A673 (cell line): ENCODE data around the gene TSPOAP1. TPM values are rescaled to one million over a fixed set of nuclear protein-coding genes. Genes with fewer than 3 reads are reported as not detected.

Experiments
- BruUV-seq: library from RNA; stranded (reverse); fragments of 400-500 nt; replicated peaks from 2 replicates; lab custom pipeline; 2021; lab: Mats Ljungman, UMichigan
- CTCF ChIA-PET: fragments of 300-600 bp; sonication (Branson Sonifier 250); formaldehyde crosslinking; loops from one replicate; lab custom pipeline; 2022; ENCODE audit warnings: antibody characterized with exemption; lab: Charles Lee
- POLR2A ChIA-PET: fragments of 300-600 bp; sonication (Branson Sonifier 250); formaldehyde crosslinking; loops from one replicate; lab custom pipeline; 2022; ENCODE audit warnings: antibody characterized with exemption; ENCODE audit not compliant: low non-redundant PET; lab: Charles Lee
- DNase-seq: peaks from one replicate; pipeline ENCODE4 v3.0.0-alpha.2; 2015; ENCODE audit warnings: low spot score
- H3K27ac ChIP-seq: fragments of 200-600 bp; sonication (generic); 2 replicates; pipeline ENCODE4 v1.5.1; 2016; ENCODE audit warnings: mixed run types, low read depth, mild to moderate bottlenecking, mixed read lengths, antibody characterized with exemption, low read length; ENCODE audit not compliant: poor library complexity, severe bottlenecking
- H3K27me3 ChIP-seq: fragments of 200-600 bp; sonication (generic); replicated peaks from 2 replicates; pipeline ENCODE4 v1.6.1; 2017; ENCODE audit warnings: mixed run types, low read depth, mild to moderate bottlenecking, mixed read lengths, antibody characterized with exemption, low read length; ENCODE audit not compliant: insufficient read depth, poor library complexity
- H3K36me3 ChIP-seq: fragments of 200-600 bp; sonication (generic); 2 replicates; pipeline ENCODE4 v1.6.1; 2016; ENCODE audit warnings: mixed run types, mild to moderate bottlenecking, mixed read lengths, antibody characterized with exemption, low read length; ENCODE audit not compliant: insufficient read depth, poor library complexity, severe bottlenecking
- H3K4me1 ChIP-seq: fragments of 200-600 bp; sonication (generic); 2 replicates; pipeline ENCODE4 v1.6.1; 2017; ENCODE audit warnings: mixed run types, mild to moderate bottlenecking, mixed read lengths, antibody characterized with exemption, low read length; ENCODE audit not compliant: insufficient read depth, poor library complexity, severe bottlenecking
- H3K4me3 ChIP-seq: fragments of 200-600 bp; sonication (generic); 2 replicates; pipeline ENCODE4 v1.5.1; 2016; ENCODE audit warnings: low read depth, mixed run types, mild to moderate bottlenecking, mixed read lengths, low read length; ENCODE audit not compliant: poor library complexity, severe bottlenecking
- H3K9me3 ChIP-seq: fragments of 200-600 bp; sonication (generic); 2 replicates; pipeline ENCODE4 v1.6.1; 2016; ENCODE audit warnings: mixed run types, low read depth, mild to moderate bottlenecking, mixed read lengths, antibody characterized with exemption, low read length; ENCODE audit not compliant: poor library complexity, severe bottlenecking
- CTCF ChIP-seq: fragments of 300-800, 200-600 bp; sonication (generic); conservative IDR thresholded peaks from 2 replicates; pipeline ENCODE4 v1.5.1; 2017; ENCODE audit warnings: low read depth, mild to moderate bottlenecking, antibody characterized with exemption, low read length, moderate library complexity, mixed read lengths
- EZH2 ChIP-seq: fragments of 200-600 bp; sonication (generic); IDR thresholded peaks from 2 replicates; pipeline ENCODE4 v1.6.1; 2017; ENCODE audit warnings: borderline replicate concordance, low read depth, mild to moderate bottlenecking, mixed read lengths, antibody characterized with exemption, low read length; ENCODE audit not compliant: poor library complexity, severe bottlenecking
- intact Hi-C: fragments of 100-400 bp; cut with micrococcal nuclease; formaldehyde crosslinking; loops from one replicate; pipeline ENCODE4 v1.10.0; 2022; ENCODE audit not compliant: unreplicated experiment
- total RNA-seq: library from RNA; stranded (reverse); gene quantifications from 2 replicates; pipeline ENCODE4 v1.2.3, GENCODE V29; 2021

The TSPOAP1 gene
- total RNA-seq, 1 experiment from 2014 or later, result 0.21 TPM

- no TSS peak for BruUV-seq
- ChIA-PET CTCF (no interaction called here), POLR2A (no interaction called here)
- TF ChIP-seq EZH2 (no peak), CTCF (no peak)
- Histone ChIP-seq H3K4me3 (no peak overlapping the region), H3K9me3 (no peaks in the 10 kb centered on the region), H3K27me3 (peaks cover 56% of the 10 kb centered on the region), H3K4me1 (no peaks in the 10 kb centered on the region), H3K36me3 (no peaks in the 10 kb centered on the region), H3K27ac (no peak overlapping the region)
- intact Hi-C loops, result no loop called here
- DNase-seq, result no peak
These were observed 34.6 kb downstream of the TSPOAP1 start for GRCh38 chr17:58294034-58294433.

GRCh38 chr17:58291246-58291645, 37.3 kb downstream of the TSPOAP1 start:
- BruUV-seq, result no TSS peak
- H3K4me1 ChIP-seq, result no peaks in the 10 kb centered on the region
- TF ChIP-seq EZH2 (no peak), CTCF (no peak)
- CTCF ChIA-PET, result no interaction called here
- H3K9me3 ChIP-seq, result no peaks in the 10 kb centered on the region
- intact Hi-C loops, result no loop called here
- H3K27me3 ChIP-seq, result peaks cover 44% of the 10 kb centered on the region
- no peak for DNase-seq
- no peak overlapping the region for H3K4me3 ChIP-seq
- POLR2A ChIA-PET, result interaction anchor here (0.7 kb wide), 1 partner anchor 717 kb away, joined by 5 read pairs; no protein-coding TSS in a partner anchor
- no peaks in the 10 kb centered on the region for H3K36me3 ChIP-seq
- H3K27ac ChIP-seq, result no peak overlapping the region

- TF ChIP-seq EZH2, result no peak
- no peak for TF ChIP-seq CTCF
- DNase-seq, result no peak
- H3K9me3 ChIP-seq, result no peaks in the 10 kb centered on the region
- intact Hi-C loops, result no loop called here
- ChIA-PET POLR2A (no interaction called here), CTCF (no interaction called here)
- peaks cover 34% of the 10 kb centered on the region for H3K27me3 ChIP-seq
- H3K27ac ChIP-seq, result no peak overlapping the region
- no peaks in the 10 kb centered on the region for H3K36me3 ChIP-seq
- H3K4me3 ChIP-seq, result no peak overlapping the region
- no TSS peak for BruUV-seq
- peaks cover 6% of the 10 kb centered on the region for H3K4me1 ChIP-seq
These were observed 38.7 kb downstream of the TSPOAP1 start for GRCh38 chr17:58289869-58290268.
